OCI-LY7 (cell line): ENCODE data around the gene RXFP1. TPM values are rescaled to one million over a fixed set of nuclear protein-coding genes. Genes with fewer than 3 reads are reported as not detected.
A peak's percentile ranks its signal among the peaks of the same experiment; 100 is the strongest.

Experiments
- BruUV-seq: library from RNA; stranded (reverse); fragments of 400-500 nt; replicated peaks from 2 replicates; lab custom pipeline; 2021; lab: Mats Ljungman, UMichigan
- CTCF ChIA-PET: fragments of 300-600 bp; sonication (Branson Sonifier 250); formaldehyde crosslinking; loops from one replicate; lab custom pipeline; 2022; ENCODE audit warnings: antibody characterized with exemption; ENCODE audit not compliant: unreplicated experiment; lab: Charles Lee
- POLR2A ChIA-PET: fragments of 300-600 bp; sonication (Branson Sonifier 250); formaldehyde crosslinking; loops from one replicate; lab custom pipeline; 2022; ENCODE audit warnings: antibody characterized with exemption; lab: Charles Lee
- DNase-seq: peaks from one replicate; pipeline ENCODE4 v3.0.0-alpha.2; 2015; ENCODE audit warnings: low spot score
- H2AFZ ChIP-seq: fragments of 200-600 bp; sonication (generic), shearing (Covaris generic); 2 replicates; pipeline ENCODE4 v1.6.1; 2014; ENCODE audit warnings: mild to moderate bottlenecking, antibody characterized with exemption, low read length, moderate library complexity
- H3K27ac ChIP-seq: fragments of 200-600 bp; sonication (generic); 2 replicates; pipeline ENCODE4 v1.5.1; 2014; ENCODE audit warnings: mixed run types, low read depth, mild to moderate bottlenecking, moderate library complexity, low read length, inconsistent platforms; ENCODE audit not compliant: poor library complexity, severe bottlenecking
- H3K36me3 ChIP-seq: fragments of 200-600 bp; sonication (generic); 2 replicates; pipeline ENCODE4 v1.6.1; 2014; ENCODE audit warnings: mild to moderate bottlenecking, antibody characterized with exemption, low read length, moderate library complexity, mixed read lengths; ENCODE audit not compliant: insufficient read depth
- H3K4me1 ChIP-seq: fragments of 200-600 bp; sonication (generic); 2 replicates; pipeline ENCODE4 v1.5.1; 2014; ENCODE audit warnings: mild to moderate bottlenecking, low read length; ENCODE audit not compliant: insufficient read depth, poor library complexity, severe bottlenecking
- H3K4me2 ChIP-seq: fragments of 200-600 bp; sonication (generic); 2 replicates; pipeline ENCODE4 v1.6.1; 2014; ENCODE audit warnings: mild to moderate bottlenecking, low read length
- H3K4me3 ChIP-seq: fragments of 200-600 bp; sonication (generic); 2 replicates; pipeline ENCODE4 v1.5.1; 2014; ENCODE audit warnings: mild to moderate bottlenecking, low read depth, low read length; ENCODE audit not compliant: poor library complexity, severe bottlenecking
- H3K79me2 ChIP-seq: fragments of 200-600 bp; sonication (generic); 2 replicates; pipeline ENCODE4 v1.6.1; 2016; ENCODE audit warnings: low read depth, mild to moderate bottlenecking, low read length, moderate library complexity, mixed read lengths; ENCODE audit not compliant: insufficient read depth
- H3K9me2 ChIP-seq: fragments of 200-600 bp; sonication (generic); 2 replicates; pipeline ENCODE4 v1.6.1; 2016; ENCODE audit warnings: mild to moderate bottlenecking, low read length, mixed read lengths; ENCODE audit not compliant: insufficient read depth
- H3K9me3 ChIP-seq: fragments of 200-600 bp; sonication (generic); 2 replicates; pipeline ENCODE4 v1.6.1; 2014; ENCODE audit warnings: mild to moderate bottlenecking, mixed run types, low read length, mixed read lengths
- H4K20me1 ChIP-seq: fragments of 200-600 bp; sonication (generic); 2 replicates; pipeline ENCODE4 v1.6.1; 2014; ENCODE audit warnings: mild to moderate bottlenecking, antibody characterized with exemption, low read length, moderate library complexity, mixed read lengths; ENCODE audit not compliant: insufficient read depth
- CTCF ChIP-seq: fragments of 200-600 bp; sonication (generic); conservative IDR thresholded peaks from 2 replicates; pipeline ENCODE4 v1.5.1; 2014; ENCODE audit warnings: mild to moderate bottlenecking, antibody characterized with exemption, low read length, moderate library complexity, mixed read lengths
- EZH2phosphoT487 ChIP-seq: fragments of 200-600 bp; sonication (generic); IDR thresholded peaks from 2 replicates; pipeline ENCODE4 v1.6.1; 2018; ENCODE audit warnings: low read depth, borderline replicate concordance, mild to moderate bottlenecking, mixed run types, antibody characterized with exemption, low read length, moderate library complexity, mixed read lengths
- intact Hi-C: fragments of 100-400 bp; cut with micrococcal nuclease; formaldehyde crosslinking; loops from one replicate; pipeline ENCODE4 v1.10.0; 2022; ENCODE audit not compliant: unreplicated experiment
- total RNA-seq, 2 experiments: library from RNA; depleted of rRNA in 1 of 2; stranded (reverse); fragments of >200 nt in 1 of 2; shearing (Covaris generic) in 1 of 2; gene quantifications; 2 replicates each; pipeline ENCODE4 v1.2.3, GENCODE V29; 2014 to 2022

The RXFP1 gene
- total RNA-seq, 2 experiments from 2014 or later = not detected

GRCh38 chr4:158669310-158669709 is 147.6 kb downstream of the RXFP1 start:
- Histone ChIP-seq H3K36me3 (peaks cover 43% of the 10 kb centered on the region), H3K4me3 (no peak overlapping the region), H3K79me2 (peaks cover 63% of the 10 kb centered on the region), H3K27ac (no peak overlapping the region), H4K20me1 (peaks cover 20% of the 10 kb centered on the region), H3K4me2 (peak overlapping the region; percentile 7; the same call in 1 of the 2 replicates), H3K4me1 (peaks cover 7% of the 10 kb centered on the region), H3K9me2 (no peaks in the 10 kb centered on the region), H3K9me3 (no peaks in the 10 kb centered on the region), H2AFZ (no peak overlapping the region)
- CTCF ChIA-PET = no interaction called here
- POLR2A ChIA-PET = interaction anchor here (0.6 to 1.0 kb wide), 4 partner anchors 10 to 476 kb away, joined by 3 read pairs; no protein-coding TSS in a partner anchor
- intact Hi-C loops = no loop called here
- DNase-seq = no peak
- TF ChIP-seq EZH2phosphoT487 (no peak), CTCF (no peak)
- BruUV-seq = no TSS peak

- no TSS peak for BruUV-seq
- ChIA-PET POLR2A (interaction anchor here (0.6 kb wide), 1 partner anchor 13 kb away, joined by 4 read pairs; no protein-coding TSS in a partner anchor), CTCF (no interaction called here)
- Histone ChIP-seq H4K20me1 (peaks cover 20% of the 10 kb centered on the region), H3K9me3 (no peaks in the 10 kb centered on the region), H3K27ac (peak overlapping the region; percentile 78), H3K4me3 (peak overlapping the region; percentile 81), H2AFZ (peak overlapping the region; percentile 95), H3K4me2 (peak overlapping the region; percentile 90), H3K36me3 (peaks cover 30% of the 10 kb centered on the region), H3K9me2 (no peaks in the 10 kb centered on the region), H3K4me1 (peaks cover 7% of the 10 kb centered on the region), H3K79me2 (peaks cover 63% of the 10 kb centered on the region)
- DNase-seq = peak; percentile 53
- no peak for TF ChIP-seq EZH2phosphoT487
- TF ChIP-seq CTCF = no peak
- intact Hi-C loops = loop anchor here (5.0 kb wide), 2 partner anchors 431 to 506 kb away; partner anchors contain the start of gene RAPGEF2
These were observed 149.4 kb downstream of the RXFP1 start for GRCh38 chr4:158670975-158671664.

DNA sequence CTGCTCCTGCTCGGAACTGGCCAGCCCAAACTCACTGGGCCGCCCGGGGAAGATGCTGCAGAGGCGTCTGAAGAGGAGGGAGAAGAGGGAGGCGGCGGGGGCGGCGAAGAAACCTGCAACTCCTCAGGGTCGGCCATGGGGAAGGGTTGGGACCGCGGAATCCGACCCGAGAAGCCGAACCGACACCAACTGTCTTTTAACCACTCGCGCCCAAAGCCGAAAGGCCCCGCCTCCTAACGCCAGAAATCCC is 149.9 kb downstream of the RXFP1 start, which contains the start of gene C4orf46:
TSS of gene C4orf46 (minus strand) at position 223 of the 250 bp plus-strand sequence. CDS start at position 137, 86 bp downstream.
- CTCF ChIA-PET = no interaction called here
- BruUV-seq = no TSS peak
- peaks cover 63% of the 10 kb centered on the region for H3K79me2 ChIP-seq
- no peaks in the 10 kb centered on the region for H3K9me3 ChIP-seq
- POLR2A ChIA-PET = interaction anchor here (0.6 kb wide), 1 partner anchor 13 kb away, joined by 4 read pairs; no protein-coding TSS in a partner anchor
- peak within 1 kb of the TSS; percentile 96 for H3K4me2 ChIP-seq
- no peak for DNase-seq
- H3K27ac ChIP-seq = peak within 1 kb of the TSS; percentile 78
- peak within 1 kb of the TSS; percentile 81 for H3K4me3 ChIP-seq
- intact Hi-C loops = loop anchor here (5.0 kb wide), 2 partner anchors 431 to 506 kb away; partner anchors contain the start of gene RAPGEF2
- no peaks in the 10 kb centered on the region for H3K9me2 ChIP-seq
- TF ChIP-seq CTCF (no peak), EZH2phosphoT487 (no peak)
- H3K4me1 ChIP-seq = peaks cover 7% of the 10 kb centered on the region
- H3K36me3 ChIP-seq = peaks cover 26% of the 10 kb centered on the region; the same call in 1 of the 2 replicates
- H2AFZ ChIP-seq = peak within 1 kb of the TSS; percentile 95
- peaks cover 20% of the 10 kb centered on the region for H4K20me1 ChIP-seq
